Measurements from ENCODE around the gene PODNL1. TPM values are rescaled to one million over a fixed set of nuclear protein-coding genes. Genes with fewer than 3 reads are reported as not detected.
"Not testable (repeated sequence)": the region's sequence is repeated elsewhere in the genome, so short reads cannot be mapped to it uniquely, and the experiment has no call there.

Gene PODNL1
- total and polyA plus RNA-seq, 4 donors, result 0.30 to 7.5 (median 3.1) TPM

DNA sequence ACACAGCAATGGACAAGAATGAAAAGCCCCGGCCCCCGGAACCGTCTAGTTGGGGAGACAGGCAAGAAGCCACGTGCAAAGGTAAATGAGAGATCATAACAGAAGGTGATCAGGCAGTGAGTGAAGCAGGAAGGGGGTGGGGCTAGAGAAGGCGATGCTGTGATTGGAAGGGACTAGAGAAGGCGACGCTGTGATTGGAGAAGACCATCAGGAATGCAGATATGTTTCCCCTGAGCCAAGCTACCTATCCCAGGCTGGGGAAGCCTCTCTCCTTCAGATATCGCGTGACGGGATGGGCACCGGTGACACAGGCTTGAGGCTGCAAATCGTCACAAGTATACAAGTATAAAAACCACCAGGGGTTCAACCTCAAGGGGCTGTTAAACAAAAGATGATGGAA is 35.9 kb upstream of the PODNL1 start:
- Histone ChIP-seq H3K36me3 (ENCODE audit: control insufficient read depth, insufficient read depth, low read length) (peaks cover 85% of the 10 kb centered on the region), H3K9me3 (ENCODE audit: control insufficient read depth, insufficient read depth, low read length) (no peaks in the 10 kb centered on the region), H3K27ac (ENCODE audit: low read depth, low read length) (no peak overlapping the region), H3K27me3 (ENCODE audit: control insufficient read depth, insufficient read depth, low read length) (no peaks in the 10 kb centered on the region), H3K4me1 (ENCODE audit: control insufficient read depth, insufficient read depth, low read length) (peaks cover 8% of the 10 kb centered on the region), H3K4me3 (ENCODE audit: low read depth, low read length) (no peak overlapping the region)
- 40% methylated on average over 4 of the region's 12 CpGs for WGBS (ENCODE audit: insufficient coverage)
- peak in 2 of 6 donors; percentile 44 to 88 for DNase-seq (ENCODE audit: low read depth in 4 of 6, low spot score in 6 of 6)

DNA sequence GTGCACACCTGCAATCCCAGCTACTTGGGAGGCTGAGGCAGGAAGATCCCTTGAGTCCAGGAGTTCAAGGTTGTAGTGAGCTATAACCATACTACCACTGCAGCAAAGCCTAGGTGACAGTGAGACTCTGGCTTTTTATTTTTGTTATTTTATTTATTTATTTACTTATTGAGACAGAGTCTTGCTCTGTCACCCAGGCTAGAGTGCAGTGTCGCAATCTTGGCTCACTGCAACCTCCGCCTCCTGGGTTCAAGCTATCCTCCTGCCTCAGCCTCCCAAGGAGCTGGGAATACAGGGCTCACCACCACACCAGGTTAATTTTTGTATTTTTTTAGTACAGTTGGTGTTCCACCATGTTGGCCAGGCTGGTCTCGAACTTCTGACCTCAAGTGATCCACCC is 35.3 kb upstream of the PODNL1 start:
- not testable (repeated sequence) for DNase-seq (ENCODE audit: low read depth in 4 of 6, low spot score in 6 of 6); H3K27me3 ChIP-seq (ENCODE audit: control insufficient read depth, insufficient read depth, low read length); H3K4me3 ChIP-seq (ENCODE audit: low read depth, low read length); H3K9me3 ChIP-seq (ENCODE audit: control insufficient read depth, insufficient read depth, low read length); H3K4me1 ChIP-seq (ENCODE audit: control insufficient read depth, insufficient read depth, low read length); H3K27ac ChIP-seq (ENCODE audit: low read depth, low read length)
- WGBS (ENCODE audit: insufficient coverage), result 100% methylated on average over 1 of the region's 3 CpGs
- H3K36me3 ChIP-seq (ENCODE audit: control insufficient read depth, insufficient read depth, low read length), result peaks cover 89% of the 10 kb centered on the region

DNA sequence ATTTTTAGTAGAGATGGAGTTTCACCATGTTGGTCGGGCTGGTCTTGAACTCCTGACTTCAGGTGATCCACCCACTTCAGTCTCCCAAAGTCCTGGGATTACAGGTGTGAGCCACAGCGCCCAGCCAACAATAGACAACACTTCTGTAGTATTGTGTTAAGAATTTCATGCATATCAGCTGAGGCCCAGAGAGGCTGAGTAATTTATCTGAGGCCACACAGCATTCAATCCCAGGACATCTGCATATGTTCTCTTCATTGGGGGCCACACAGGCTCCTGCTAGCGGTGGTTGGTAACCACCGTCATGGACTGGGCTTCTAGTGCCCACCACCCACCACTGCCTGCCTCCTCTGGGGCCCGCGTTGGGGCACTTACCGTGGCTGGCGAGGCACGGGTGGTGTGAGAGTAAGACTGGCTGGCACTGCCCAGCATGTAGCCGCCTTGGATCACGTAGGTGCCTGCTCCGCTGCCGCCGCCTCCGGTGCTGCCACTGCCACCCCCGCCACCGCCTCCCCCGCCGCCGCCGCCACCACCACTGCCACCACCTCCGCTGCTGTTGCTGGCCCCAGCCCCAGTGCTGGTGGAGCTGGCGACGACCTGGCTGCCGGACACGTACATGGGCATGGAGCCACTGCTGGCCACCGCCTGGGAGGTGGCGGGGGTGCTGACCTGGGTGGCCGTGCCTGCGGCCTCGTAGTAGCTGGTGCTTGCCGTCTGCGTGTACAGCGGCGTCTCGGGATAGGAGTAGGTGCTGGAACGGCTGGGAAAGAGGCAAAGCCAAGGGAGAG is 34.3 kb upstream of the PODNL1 start:
- 94% methylated on average over 27 of the region's 37 CpGs for WGBS (ENCODE audit: insufficient coverage)
- Histone ChIP-seq H3K9me3 (ENCODE audit: control insufficient read depth, insufficient read depth, low read length) (no peaks in the 10 kb centered on the region), H3K36me3 (ENCODE audit: control insufficient read depth, insufficient read depth, low read length) (peaks cover 90% of the 10 kb centered on the region), H3K4me1 (ENCODE audit: control insufficient read depth, insufficient read depth, low read length) (no peaks in the 10 kb centered on the region), H3K27ac (ENCODE audit: low read depth, low read length) (no peak overlapping the region), H3K4me3 (ENCODE audit: low read depth, low read length) (no peak overlapping the region), H3K27me3 (ENCODE audit: control insufficient read depth, insufficient read depth, low read length) (no peaks in the 10 kb centered on the region)
- no peak for DNase-seq (ENCODE audit: low read depth in 4 of 6, low spot score in 6 of 6)

DNA sequence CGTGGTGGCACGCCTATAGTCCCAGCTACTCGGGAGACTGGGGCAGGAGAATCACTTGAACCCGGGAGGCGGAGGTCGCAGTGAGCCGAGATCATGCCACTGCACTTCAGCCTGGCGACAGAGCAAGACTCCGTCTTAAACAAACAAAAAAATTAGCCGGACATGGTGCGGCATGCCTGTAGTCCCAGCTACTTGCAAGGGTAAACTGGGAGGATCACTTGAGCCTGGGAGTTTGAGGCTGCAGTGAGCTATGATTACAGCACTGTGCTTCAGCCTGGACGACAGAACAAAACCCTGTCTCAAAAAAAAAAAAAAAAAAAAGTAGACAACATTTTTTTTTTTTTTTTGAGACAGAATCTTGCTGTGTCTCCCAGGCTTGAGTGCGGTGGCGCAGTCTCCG is 33.7 kb upstream of the PODNL1 start:
- not testable (repeated sequence) for H3K4me1 ChIP-seq (ENCODE audit: control insufficient read depth, insufficient read depth, low read length); H3K4me3 ChIP-seq (ENCODE audit: low read depth, low read length); H3K27me3 ChIP-seq (ENCODE audit: control insufficient read depth, insufficient read depth, low read length); DNase-seq (ENCODE audit: low read depth in 4 of 6, low spot score in 6 of 6); H3K9me3 ChIP-seq (ENCODE audit: control insufficient read depth, insufficient read depth, low read length); H3K27ac ChIP-seq (ENCODE audit: low read depth, low read length)
- WGBS (ENCODE audit: insufficient coverage), result 99% methylated on average over 11 of the region's 15 CpGs
- H3K36me3 ChIP-seq (ENCODE audit: control insufficient read depth, insufficient read depth, low read length), result peaks cover 90% of the 10 kb centered on the region

DNA sequence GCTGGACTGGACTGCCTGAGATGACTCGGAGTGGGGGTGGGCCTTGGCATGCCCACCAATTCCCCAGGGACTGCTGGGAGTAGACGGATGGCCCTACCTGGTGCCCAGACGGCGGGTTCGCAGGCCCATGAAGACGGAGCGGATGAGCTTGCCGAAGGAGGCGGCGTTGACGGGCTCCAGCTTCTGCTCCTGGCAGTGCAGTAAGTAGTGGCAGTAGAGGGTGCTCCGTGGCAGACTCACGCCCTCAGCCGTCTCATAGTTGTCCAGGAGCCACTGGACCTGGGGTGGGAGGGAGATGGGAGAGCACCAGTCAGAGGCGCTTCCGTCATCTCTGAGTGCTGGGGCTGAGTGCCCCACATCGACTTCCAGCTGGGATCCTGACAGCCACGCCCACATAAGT is 31.7 kb upstream of the PODNL1 start:
- no peak overlapping the region for H3K27ac ChIP-seq (ENCODE audit: low read depth, low read length)
- WGBS (ENCODE audit: insufficient coverage), result 93% methylated on average over 12 of the region's 18 CpGs
- no peaks in the 10 kb centered on the region for H3K9me3 ChIP-seq (ENCODE audit: control insufficient read depth, insufficient read depth, low read length)
- H3K36me3 ChIP-seq (ENCODE audit: control insufficient read depth, insufficient read depth, low read length), result peaks cover 88% of the 10 kb centered on the region
- H3K4me3 ChIP-seq (ENCODE audit: low read depth, low read length), result no peak overlapping the region
- no peaks in the 10 kb centered on the region for H3K27me3 ChIP-seq (ENCODE audit: control insufficient read depth, insufficient read depth, low read length)
- DNase-seq (ENCODE audit: low read depth in 4 of 6, low spot score in 6 of 6), result no peak
- H3K4me1 ChIP-seq (ENCODE audit: control insufficient read depth, insufficient read depth, low read length), result no peaks in the 10 kb centered on the region

DNA sequence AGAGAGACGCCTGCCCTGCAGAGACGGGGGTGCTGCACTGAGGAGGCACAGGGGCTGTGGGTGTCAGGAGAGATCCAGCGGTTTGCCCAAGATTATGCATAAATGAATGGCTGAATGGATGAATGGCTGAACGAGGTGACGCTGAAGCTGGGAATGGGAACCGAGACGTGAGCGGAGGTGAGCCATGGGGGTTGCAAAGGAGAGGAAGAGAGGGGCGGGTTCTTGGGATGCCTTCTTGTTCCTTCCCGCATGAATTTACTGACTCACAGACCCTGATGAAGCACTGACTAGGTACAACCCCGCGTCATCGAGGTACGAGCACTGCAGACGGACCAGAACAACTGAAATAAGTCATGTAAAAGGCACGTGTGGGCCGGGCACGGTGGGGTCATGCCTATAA is 30.8 kb upstream of the PODNL1 start:
- 93% methylated on average over 18 of the region's 18 CpGs for WGBS (ENCODE audit: insufficient coverage)

DNA sequence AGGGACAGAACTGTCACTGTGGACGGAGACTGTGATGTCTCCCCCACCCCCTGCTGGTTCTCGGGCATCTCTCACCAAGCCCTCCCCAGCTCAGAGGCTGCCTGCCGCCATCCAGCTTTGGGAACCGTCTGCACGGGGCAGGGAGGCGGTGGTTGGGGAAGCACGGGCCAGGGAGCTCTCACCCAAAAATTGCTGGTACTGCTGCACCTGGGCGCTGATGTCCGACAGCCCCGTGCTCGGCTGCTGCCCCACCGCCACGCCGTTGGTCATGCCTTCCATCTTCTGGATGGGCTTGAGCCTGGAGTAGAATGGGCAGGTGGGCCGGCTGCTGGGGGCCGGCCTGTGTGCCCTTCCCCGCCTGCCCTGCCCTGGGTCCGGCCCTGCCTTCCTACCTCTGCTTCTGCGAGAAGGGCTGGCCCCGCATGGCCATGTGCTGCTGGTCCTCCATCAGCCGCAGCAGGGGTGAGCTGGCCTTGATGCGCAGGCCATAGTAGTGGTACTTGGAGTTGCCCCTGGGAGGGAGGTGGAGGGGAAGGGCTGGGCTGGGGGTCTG is 30.2 kb upstream of the PODNL1 start:
- Histone ChIP-seq H3K36me3 (ENCODE audit: control insufficient read depth, insufficient read depth, low read length) (peaks cover 85% of the 10 kb centered on the region), H3K27me3 (ENCODE audit: control insufficient read depth, insufficient read depth, low read length) (no peaks in the 10 kb centered on the region), H3K9me3 (ENCODE audit: control insufficient read depth, insufficient read depth, low read length) (no peaks in the 10 kb centered on the region), H3K4me1 (ENCODE audit: control insufficient read depth, insufficient read depth, low read length) (no peaks in the 10 kb centered on the region), H3K27ac (ENCODE audit: low read depth, low read length) (no peak overlapping the region), H3K4me3 (ENCODE audit: low read depth, low read length) (no peak overlapping the region)
- 96% methylated on average over 22 of the region's 22 CpGs for WGBS (ENCODE audit: insufficient coverage)
- DNase-seq (ENCODE audit: low read depth in 4 of 6, low spot score in 6 of 6), result no peak

More for the DNA sequence above, 30.8 kb upstream of the PODNL1 start:
- no peak overlapping the region for H3K4me3 ChIP-seq (ENCODE audit: low read depth, low read length)
- no peak overlapping the region for H3K27ac ChIP-seq (ENCODE audit: low read depth, low read length)
- no peaks in the 10 kb centered on the region for H3K4me1 ChIP-seq (ENCODE audit: control insufficient read depth, insufficient read depth, low read length)
- no peaks in the 10 kb centered on the region for H3K27me3 ChIP-seq (ENCODE audit: control insufficient read depth, insufficient read depth, low read length)
- DNase-seq (ENCODE audit: low read depth in 4 of 6, low spot score in 6 of 6), result no peak
- no peaks in the 10 kb centered on the region for H3K9me3 ChIP-seq (ENCODE audit: control insufficient read depth, insufficient read depth, low read length)
- peaks cover 84% of the 10 kb centered on the region for H3K36me3 ChIP-seq (ENCODE audit: control insufficient read depth, insufficient read depth, low read length)

DNA sequence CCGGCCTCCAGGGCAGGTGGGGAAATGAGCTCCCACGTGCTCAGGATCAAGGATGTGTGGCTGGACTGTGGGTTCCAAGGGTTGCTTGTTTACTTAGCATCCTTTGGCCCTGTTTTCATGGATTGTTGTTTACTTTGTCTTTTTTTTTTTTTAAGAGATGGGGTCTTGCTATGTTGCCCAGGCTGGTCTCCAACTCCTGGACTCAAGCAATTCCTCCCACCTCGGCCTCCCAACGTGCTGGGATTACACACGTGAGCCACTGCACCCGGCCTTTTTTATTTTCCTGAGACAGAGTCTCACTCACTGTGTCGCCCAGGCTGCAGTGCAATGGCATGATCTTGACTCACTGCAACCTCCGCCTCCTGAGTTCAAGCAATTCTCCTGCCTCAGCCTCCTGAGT is 29.0 kb upstream of the PODNL1 start:
- not testable (repeated sequence) for H3K27me3 ChIP-seq (ENCODE audit: control insufficient read depth, insufficient read depth, low read length); H3K4me1 ChIP-seq (ENCODE audit: control insufficient read depth, insufficient read depth, low read length); H3K27ac ChIP-seq (ENCODE audit: low read depth, low read length); H3K4me3 ChIP-seq (ENCODE audit: low read depth, low read length); H3K9me3 ChIP-seq (ENCODE audit: control insufficient read depth, insufficient read depth, low read length); DNase-seq (ENCODE audit: low read depth in 4 of 6, low spot score in 6 of 6)
- WGBS (ENCODE audit: insufficient coverage), result 99% methylated on average over 7 of the region's 8 CpGs
- peaks cover 84% of the 10 kb centered on the region for H3K36me3 ChIP-seq (ENCODE audit: control insufficient read depth, insufficient read depth, low read length)

DNA sequence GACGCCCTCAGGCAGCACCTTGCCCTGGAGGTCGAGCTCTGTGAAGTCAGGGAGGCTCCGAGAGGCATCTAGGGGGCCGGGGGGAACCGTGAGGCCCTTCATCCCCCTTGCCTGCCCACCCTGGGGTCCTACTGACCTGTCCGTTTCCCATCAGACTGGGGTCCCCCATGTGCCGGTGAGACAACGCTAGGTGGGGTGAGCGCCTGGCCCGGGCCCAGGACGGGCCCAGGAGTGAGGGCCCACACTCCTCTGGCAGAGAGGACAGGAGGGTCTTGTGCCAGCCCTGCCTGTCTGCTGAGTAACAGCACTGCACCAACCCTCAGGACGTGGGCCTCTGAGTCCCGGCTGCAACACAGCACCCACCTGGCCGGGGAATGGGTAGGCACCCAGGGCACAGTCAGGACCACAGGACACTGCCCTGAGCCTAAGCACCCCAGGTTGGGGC is 28.5 kb upstream of the PODNL1 start:
- no peak overlapping the region for H3K4me3 ChIP-seq (ENCODE audit: low read depth, low read length)
- peaks cover 86% of the 10 kb centered on the region for H3K36me3 ChIP-seq (ENCODE audit: control insufficient read depth, insufficient read depth, low read length)
- no peaks in the 10 kb centered on the region for H3K27me3 ChIP-seq (ENCODE audit: control insufficient read depth, insufficient read depth, low read length)
- H3K9me3 ChIP-seq (ENCODE audit: control insufficient read depth, insufficient read depth, low read length), result no peaks in the 10 kb centered on the region
- WGBS (ENCODE audit: insufficient coverage), result 93% methylated on average over 14 of the region's 14 CpGs
- no peak overlapping the region for H3K27ac ChIP-seq (ENCODE audit: low read depth, low read length)
- no peak for DNase-seq (ENCODE audit: low read depth in 4 of 6, low spot score in 6 of 6)
- no peaks in the 10 kb centered on the region for H3K4me1 ChIP-seq (ENCODE audit: control insufficient read depth, insufficient read depth, low read length)

Data from spinal cord (tissue), 10 donors.